ENCODE results near the gene MCU. TPM values are rescaled to one million over a fixed set of nuclear protein-coding genes. Genes with fewer than 3 reads are reported as not detected.

Gene MCU
- total and polyA plus RNA-seq, 2 of the 4 experiments (the other 2 are of a cell fraction): 36.2 to 36.7 TPM

GRCh38 chr10:72814099-72814790 lies 122.3 kb downstream of the MCU start:
- Histone ChIP-seq H3K36me3 (ENCODE audit: control insufficient read depth, insufficient read depth, low read length) (no peaks in the 10 kb centered on the region), H2BK15ac (ENCODE audit: low read depth, low read length) (no peak overlapping the region), H3K56ac (ENCODE audit: extremely low read depth, insufficient read depth, low read length) (no peak overlapping the region), H3K4ac (ENCODE audit: low read depth, low read length) (no peak overlapping the region), H3K14ac (replicated peaks; ENCODE audit: low read depth, low read length) (0 out of 2 replicates have a peak overlapping the region, but pooled peaks have one; percentile 1), H3K27me3 (ENCODE audit: control insufficient read depth, insufficient read depth, low read length) (no peaks in the 10 kb centered on the region), H3K4me2 (ENCODE audit: low read depth, low read length) (no peak overlapping the region), H4K91ac (ENCODE audit: insufficient read depth, low read depth, low read length) (peak overlapping the region; percentile 43; the same call in 1 of the 2 replicates), H3K18ac (ENCODE audit: low read depth, low read length) (no peak overlapping the region), H2AK9ac (replicated peaks; ENCODE audit: low read depth, low read length, poor library complexity) (no peak overlapping the region), H4K8ac (ENCODE audit: low read depth in 2 of 2, low read length in 2 of 2) (no peak overlapping the region), H3K9ac (ENCODE audit: low read depth, low read length) (no peak overlapping the region), H4K5ac (ENCODE audit: low read depth, low read length) (no peak overlapping the region), H3K9me3 (ENCODE audit: control insufficient read depth, insufficient read depth, low read length) (no peaks in the 10 kb centered on the region), H3K79me1 (ENCODE audit: low read depth in 1 of 2, low read length in 2 of 2) (peaks cover 16 to 33% of the 10 kb centered on the region in 2 experiments), H3K4me1 (ENCODE audit: control insufficient read depth, insufficient read depth, low read length) (peaks cover 3% of the 10 kb centered on the region; the same call in 1 of the 2 replicates), H3K27ac (ENCODE audit: insufficient read depth, low read length) (no peak overlapping the region), H2BK20ac (ENCODE audit: low read depth, low read length) (no peak overlapping the region), H3K23ac (ENCODE audit: low read depth, low read length) (0 out of 2 replicates have a peak overlapping the region, but pooled peaks have one; percentile 11), H2BK120ac (ENCODE audit: low read depth, low read length) (no peak overlapping the region), H2BK5ac (ENCODE audit: low read depth, low read length, poor library complexity, severe bottlenecking) (no peak overlapping the region), H3K9me1 (ENCODE audit: insufficient read depth, low read length) (0 out of 2 replicates have a peak, but pooled peaks cover 3% of the 10 kb centered on the region), H2AFZ (replicated peaks; ENCODE audit: low read length, poor library complexity) (no peak overlapping the region), H4K20me1 (ENCODE audit: insufficient read depth, low read length) (0 out of 2 replicates have a peak, but pooled peaks cover 6% of the 10 kb centered on the region), H2AK5ac (ENCODE audit: low read depth, low read length) (no peak overlapping the region), H3K4me3 (ENCODE audit: insufficient read depth, low read depth, low read length) (no peak overlapping the region)
- ChIA-PET POLR2A (ENCODE audit: unreplicated experiment) (no interaction called here), CTCF (no interaction called here)
- no CpG with 5 or more reads among the region's 2 CpGs for WGBS, 2 experiments (ENCODE audit: extremely low coverage in 2 of 2, insufficient read length in 1 of 2)
- in situ Hi-C loops (cut with MboI; ENCODE audit: low sequenced_read_pairs) (no loop called here), intact Hi-C loops (cut with micrococcal nuclease) (no loop called here), dilution Hi-C loops (cut with HindIII; ENCODE audit: low sequenced_read_pairs, unreplicated experiment) (no loop called here)
- no peak for TF ChIP-seq RFX5 (IDR thresholded peaks at IDR 0.05; ENCODE audit: low read depth, low read length)
- TF ChIP-seq CHD1 (IDR thresholded peaks at IDR 0.05; ENCODE audit: low read depth, low read length): no peak
- no peak for TF ChIP-seq MAZ (IDR thresholded peaks at IDR 0.05; ENCODE audit: borderline replicate concordance, low read depth, low read length)
- no peak for TF ChIP-seq BHLHE40 (IDR thresholded peaks at IDR 0.05; ENCODE audit: low read depth, low read length)
- no peak for TF ChIP-seq NFE2L2 (IDR thresholded peaks at IDR 0.05; ENCODE audit: low read depth, low read length)
- TF ChIP-seq SMC3 (IDR thresholded peaks at IDR 0.05; ENCODE audit: low read depth, low read length): no peak
- TF ChIP-seq MXI1 (IDR thresholded peaks at IDR 0.05; ENCODE audit: borderline replicate concordance, low read depth, low read length): no peak
- no peak for TF ChIP-seq MAFK (IDR thresholded peaks at IDR 0.05; ENCODE audit: low read depth, low read length)
- DNase-seq (no peak), ATAC-seq (ENCODE audit: low read depth) (no peak)
- BruUV-seq (replicated peaks): no TSS peak

All from IMR-90 (cell line).